Stimulated activated CD8-positive, alpha-beta memory T cell treated with anti-CD3 and anti-CD28 coated beads, Interleukin-2, amount 100 ng/mL, for 48 hours (primary cell): Measurements from ENCODE around the gene TIPIN.
"Not testable (repeated sequence)": the region's sequence is repeated elsewhere in the genome, so short reads cannot be mapped to it uniquely, and the experiment has no call there.

Experiments used
- DNase-seq, 2 donors: peaks; one replicate each; pipeline ENCODE4 v3.0.0-alpha.2; 2020; ENCODE audit warnings: low read depth in 2 of 2

TIPIN gene

GRCh38 chr15:66356359-66357236 lies at the start of gene TIPIN:
Gene TIPIN, minus strand, starts transcription at chr15:66356685. Its CDS starts 3,738 bp downstream, at chr15:66352947.
- DNase-seq, result peak; percentile 96 to 97

DNA sequence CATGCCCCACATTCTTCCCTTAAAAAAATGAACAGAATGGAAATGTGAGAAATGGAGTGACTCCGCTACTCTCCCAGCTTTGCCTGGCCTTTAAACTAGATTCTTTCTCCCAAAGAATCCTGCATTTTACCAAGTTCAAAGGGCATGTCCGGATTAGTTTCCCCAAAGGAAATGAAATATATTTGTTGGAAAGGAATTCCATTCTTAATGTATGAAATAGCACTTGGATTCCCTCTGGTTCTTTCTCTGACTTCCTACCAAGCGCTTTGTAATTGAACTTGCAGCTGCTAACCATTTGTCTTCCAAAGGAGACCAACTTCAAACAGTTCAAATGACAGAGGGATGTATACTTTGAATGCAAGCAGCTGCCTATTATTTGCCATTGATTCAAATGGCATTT lies 49.1 kb upstream of the TIPIN start:
- no peak for DNase-seq

- DNase-seq, result no peak
Measured at GRCh38 chr15:66405007-66405406, 48.5 kb upstream of the TIPIN start.

DNA sequence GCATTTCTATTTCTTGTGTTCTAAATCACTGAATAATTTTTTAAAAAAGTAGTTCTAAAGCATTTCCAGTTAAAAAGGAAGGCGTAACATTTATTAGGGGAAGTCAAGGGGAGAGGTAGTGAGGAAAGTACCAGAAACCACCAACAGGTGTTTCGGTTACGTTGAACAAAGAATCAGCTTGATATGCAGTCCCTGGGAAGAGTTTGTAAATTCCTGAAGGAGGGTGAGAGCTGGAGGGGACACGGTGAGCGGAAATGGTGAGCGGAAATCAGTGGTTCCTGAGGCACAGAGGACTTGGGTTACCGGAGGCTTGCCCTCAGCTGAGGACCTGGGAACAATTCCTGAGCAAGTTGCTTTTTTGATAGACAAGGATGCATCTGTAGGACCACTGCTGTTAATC lies 48.0 kb upstream of the TIPIN start:
- DNase-seq, result no peak

DNA sequence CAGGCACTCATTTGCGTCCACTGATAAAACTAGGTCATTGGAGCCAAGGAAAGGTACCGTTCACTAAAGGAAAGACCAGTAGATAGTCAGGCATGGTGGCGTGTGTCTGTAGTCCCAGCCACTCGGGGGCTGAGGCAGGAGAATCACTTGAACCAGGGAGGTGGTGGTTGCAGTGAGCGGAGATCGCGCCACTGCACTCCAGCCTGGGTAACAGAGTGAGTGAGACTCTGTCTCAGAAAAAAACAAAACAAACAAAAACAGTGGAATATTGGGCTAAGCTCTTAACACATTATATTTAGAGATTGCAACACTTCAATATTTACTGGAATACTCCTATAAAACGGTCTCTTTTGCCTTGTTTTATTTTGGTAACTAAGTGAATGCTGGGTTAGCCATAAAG lies 47.6 kb upstream of the TIPIN start:
- no peak for DNase-seq

GRCh38 chr15:66403323-66403722 lies 46.8 kb upstream of the TIPIN start:
- no peak for DNase-seq

GRCh38 chr15:66402761-66403284 lies 46.3 kb upstream of the TIPIN start:
- no peak for DNase-seq

DNA sequence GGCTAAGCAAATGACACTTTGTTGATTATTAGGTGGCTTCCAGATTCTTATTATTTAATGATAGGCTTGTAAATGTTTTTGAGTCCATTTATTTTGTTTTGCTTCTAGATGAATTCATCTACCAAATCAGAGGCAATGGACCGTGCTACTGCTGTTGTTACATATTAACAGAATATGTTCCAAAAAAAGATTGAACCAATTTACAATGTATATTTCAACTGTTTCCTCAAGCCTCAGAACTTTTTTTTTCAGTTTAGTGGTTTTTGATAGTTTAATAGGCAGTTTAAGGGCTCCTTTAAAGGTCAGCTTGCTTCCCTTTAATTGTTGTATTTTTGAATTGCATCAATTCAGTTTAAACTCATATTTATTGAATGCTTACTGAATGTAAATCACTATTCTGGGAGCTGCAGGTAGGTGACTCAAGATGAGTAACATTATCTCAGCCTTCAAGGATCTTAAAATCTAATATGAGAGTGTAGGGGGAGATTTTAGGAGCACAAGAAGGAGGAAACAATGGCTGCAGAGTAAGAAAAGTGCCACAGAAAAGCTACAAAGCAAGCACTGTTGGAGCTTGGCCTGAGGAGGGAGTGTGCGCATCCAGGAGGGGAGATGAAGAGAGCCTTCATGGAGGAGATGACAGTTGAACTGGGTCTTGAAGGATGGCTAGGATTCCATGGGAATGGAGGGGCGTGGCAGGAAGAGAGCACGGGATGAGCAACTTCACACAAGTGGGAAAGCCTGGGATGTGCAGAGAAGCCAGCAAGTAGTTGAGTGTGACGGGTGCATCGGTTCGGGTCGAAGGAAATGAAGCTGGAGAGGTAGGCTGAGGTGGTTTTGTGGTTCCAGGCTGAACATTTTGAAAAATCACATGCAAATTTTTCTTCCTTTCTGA lies 44.9 kb upstream of the TIPIN start:
- DNase-seq, result no peak

DNA sequence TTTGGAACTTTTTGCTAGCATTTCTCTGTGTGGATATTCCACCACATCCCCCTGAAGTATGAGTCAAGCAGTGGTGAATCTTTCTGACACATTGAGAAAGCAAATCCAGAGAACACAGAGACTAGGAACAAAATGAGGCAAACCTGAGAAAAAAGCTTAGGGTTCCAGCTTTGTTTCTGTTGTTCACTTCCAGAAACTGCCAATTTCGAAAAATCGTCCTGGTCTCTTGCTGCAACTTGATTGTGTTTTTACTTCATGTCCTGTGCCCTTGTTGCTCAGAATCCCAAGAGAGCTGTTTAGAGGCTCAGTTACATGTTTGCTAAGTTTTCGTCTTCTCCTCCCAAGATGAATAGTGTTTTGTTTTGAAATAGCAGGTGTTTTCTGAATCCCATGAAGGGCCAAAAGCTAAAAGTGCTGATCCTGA lies 43.9 kb upstream of the TIPIN start:
- no peak for DNase-seq

DNA sequence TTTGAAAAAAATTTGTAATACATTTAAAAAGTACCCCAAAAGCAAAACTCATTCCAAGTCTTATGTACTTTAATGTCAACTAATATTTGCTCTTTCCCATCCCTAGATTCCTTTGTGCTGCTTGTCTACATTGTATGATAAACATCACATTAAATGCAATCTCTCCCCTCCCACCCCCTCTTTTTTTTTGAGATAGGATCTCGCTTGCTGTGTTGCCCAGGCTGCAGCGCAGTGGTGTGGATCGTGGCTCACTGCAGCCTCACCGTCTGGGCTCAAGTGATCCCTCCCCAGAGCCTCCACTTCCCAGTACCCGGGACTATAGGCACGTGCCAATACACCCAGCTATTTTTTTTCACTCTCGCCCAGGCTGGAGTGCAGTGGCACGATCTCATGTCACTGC lies 42.8 kb upstream of the TIPIN start:
- DNase-seq, result no peak

DNA sequence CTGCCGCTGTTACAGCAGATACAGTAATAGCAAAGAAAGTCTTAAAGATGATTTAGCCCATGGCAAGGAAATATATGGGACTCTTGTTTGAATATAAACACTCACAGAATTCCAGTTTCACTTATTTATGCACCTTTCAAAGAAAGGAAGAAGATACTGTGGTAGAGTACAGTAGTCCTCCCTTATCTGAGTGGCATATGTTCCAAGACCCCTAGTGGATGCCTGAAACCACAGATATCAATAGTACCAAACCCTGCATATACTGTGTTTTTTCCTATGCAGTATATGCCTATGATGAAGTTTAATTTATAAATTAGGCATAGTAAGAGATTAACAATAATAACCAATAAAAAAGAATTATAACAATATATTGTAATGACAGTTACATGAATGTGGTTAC lies 38.4 kb upstream of the TIPIN start:
- no peak for DNase-seq

- DNase-seq, result no peak
Measured at GRCh38 chr15:66394472-66394871, 38.0 kb upstream of the TIPIN start.

DNA sequence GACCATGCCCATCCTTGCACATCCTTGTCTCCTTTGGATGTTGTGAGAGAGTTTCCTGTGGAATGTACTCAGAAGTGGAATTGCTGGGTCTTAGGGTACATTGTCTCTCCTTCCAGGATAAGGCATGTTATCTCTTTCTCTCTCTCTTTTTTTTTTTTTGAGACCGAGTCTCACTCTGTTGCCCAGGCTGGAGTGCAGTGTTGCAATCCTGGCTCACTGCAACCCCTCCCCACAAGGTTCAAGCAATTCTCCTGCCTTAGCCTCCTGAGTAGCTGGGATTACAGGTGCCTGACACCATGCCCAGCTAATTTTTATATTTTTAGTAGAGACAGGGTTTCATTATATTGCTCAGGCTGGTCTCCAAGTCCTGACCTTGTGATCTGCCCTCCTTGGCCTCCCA lies 36.6 kb upstream of the TIPIN start:
- DNase-seq, result not testable (repeated sequence)

DNA sequence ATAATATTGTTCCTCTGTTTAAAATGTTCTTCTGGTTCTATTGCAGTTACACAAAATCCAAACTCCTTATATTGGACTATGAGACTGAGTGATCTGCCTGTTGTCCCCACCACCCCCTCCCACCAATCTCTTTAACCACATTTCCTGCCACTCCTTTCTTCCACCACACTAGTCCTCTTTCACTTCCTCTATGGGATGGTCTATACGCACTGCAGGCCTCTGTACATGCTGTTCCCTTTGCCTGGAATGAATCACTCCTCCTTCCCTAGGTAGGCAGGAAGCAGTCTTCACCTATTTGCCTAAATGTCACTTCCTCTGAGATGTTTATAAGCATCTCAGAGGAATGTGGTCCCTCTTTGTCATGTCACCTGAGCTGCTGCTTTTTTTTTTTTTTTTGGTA lies 34.2 kb upstream of the TIPIN start:
- DNase-seq, result no peak

DNA sequence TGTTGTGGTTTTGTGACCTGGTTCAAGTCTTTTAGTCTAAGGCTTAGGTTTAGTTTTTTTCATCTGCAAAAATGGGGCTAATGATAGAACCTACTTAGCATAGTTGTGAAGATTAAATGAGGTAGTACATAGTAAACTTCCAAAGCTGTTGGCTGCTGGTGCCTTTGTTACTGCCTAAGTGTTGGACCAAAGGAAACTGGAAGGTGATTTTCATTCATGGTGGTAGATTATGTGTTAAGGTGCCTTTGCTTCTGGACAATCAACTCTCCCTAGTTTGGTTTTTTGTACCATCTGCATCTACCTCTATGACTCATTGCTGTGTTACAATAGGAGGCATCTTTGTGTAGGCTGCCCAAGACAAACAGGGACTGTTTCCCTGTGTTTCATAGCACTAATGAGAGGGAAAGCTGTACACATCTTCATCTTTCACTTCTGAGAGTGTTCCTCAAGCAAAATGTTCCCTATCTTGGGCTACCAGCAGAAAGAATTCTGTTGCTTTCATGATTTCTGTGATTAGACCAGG lies 33.4 kb upstream of the TIPIN start:
- DNase-seq, result no peak

- no peak for DNase-seq
Measured at GRCh38 chr15:66389098-66389858, 32.8 kb upstream of the TIPIN start.

GRCh38 chr15:66388576-66388975 lies 32.1 kb upstream of the TIPIN start:
- no peak for DNase-seq

DNA sequence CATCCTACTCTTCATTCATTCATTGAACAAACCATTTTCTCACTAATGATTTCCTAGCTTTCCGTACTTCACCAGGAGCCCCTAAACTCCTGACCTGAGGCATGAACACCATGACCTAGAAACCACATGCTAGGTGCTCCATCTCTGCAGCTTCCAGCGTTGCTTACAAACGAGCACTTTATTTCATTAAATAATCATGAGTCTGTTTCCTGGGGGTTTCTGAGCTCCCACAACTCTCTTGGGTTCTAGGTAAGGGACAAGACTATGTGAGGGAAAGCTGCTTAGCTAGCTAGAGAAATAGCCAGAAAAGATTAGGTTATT lies 31.5 kb upstream of the TIPIN start:
- DNase-seq, result no peak

DNA sequence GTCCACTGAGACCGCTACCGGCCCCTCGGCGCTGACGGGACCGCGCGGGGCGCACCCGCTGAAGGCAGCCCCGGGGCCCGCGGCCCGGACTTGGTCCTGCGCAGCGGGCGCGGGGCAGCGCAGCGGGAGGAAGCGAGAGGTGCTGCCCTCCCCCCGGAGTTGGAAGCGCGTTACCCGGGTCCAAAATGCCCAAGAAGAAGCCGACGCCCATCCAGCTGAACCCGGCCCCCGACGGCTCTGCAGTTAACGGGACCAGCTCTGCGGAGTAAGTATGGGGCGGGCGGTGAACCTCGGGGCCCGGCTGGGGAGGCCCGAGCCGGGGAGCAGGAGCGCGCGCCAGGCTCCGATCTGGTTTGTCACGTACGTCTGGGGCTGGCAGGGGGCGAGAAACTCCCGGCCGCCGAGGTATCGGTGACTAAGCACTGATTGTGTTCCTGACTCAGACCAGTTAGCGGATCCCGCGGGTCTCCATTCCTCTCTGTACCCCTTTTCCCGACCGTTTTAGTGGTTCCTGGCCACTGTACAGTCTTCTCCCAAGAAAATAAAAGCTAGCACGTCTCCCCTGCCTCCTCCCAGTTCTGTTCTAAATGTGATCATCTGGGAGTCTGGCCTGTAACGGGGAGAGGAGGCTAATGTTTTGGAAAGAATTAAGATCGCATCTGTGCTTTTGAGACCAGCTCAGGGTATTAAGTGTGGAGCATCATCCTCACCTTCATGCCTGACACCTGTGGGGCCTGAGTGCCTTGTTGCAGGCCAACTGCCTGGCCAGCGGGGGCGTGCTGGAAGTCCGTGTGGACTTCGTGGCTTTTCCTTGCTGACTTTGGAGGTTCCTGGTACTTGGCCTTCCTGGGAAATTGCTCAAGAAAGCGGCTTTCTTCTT lies 30.9 kb upstream of the TIPIN start:
- DNase-seq, result peak; percentile 70 to 76
